ENCODE results near the gene PCBP4. TPM values are rescaled to one million over a fixed set of nuclear protein-coding genes. Genes with fewer than 3 reads are reported as not detected.

The PCBP4 gene
- total RNA-seq, 1 donor from 2014 or later, result 47.5 TPM

DNA sequence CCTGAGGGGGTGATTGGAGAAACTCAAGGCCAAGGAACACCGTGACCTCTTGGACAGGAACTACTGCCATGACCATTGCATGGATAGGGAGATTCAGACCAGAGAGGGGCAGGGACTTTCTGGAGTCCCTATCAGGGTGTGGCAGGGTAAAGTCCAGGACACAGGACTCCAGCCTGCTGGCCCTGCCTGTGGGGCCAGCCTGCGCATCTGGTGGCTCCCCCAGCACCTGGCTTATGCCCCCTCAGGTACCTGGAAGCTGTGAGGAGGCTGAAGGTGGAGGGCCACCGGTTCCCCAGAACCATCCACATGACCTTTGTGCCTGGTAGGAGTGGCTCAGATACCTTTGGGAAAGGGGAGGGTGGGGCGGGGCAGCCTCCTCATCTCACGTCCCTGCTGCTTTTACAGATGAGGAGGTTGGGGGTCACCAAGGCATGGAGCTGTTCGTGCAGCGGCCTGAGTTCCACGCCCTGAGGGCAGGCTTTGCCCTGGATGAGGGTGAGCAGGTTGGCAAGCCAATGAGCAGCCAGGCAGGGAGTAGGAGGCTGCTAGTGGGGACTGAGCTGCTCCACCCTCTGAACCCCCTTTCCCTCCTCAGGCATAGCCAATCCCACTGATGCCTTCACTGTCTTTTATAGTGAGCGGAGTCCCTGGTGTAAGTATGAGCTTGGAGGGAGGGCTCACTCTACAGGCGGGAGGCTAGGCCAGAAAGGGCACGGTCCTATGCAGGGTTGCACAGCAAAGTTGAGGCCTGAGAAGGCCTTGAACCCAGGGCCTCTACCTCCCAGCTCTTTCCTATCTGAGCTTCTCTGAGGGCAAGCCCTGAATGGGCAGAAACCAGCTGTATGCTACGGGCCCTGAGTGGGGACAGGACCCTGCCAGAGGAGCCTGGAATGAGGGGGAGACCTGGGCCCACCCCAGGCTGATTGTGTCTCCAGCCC, 19.0 kb upstream of the PCBP4 start:
- peaks cover 23% of the 10 kb centered on the region for H3K4me1 Mint-ChIP-seq (ENCODE audit: unreplicated experiment)
- TF ChIP-seq, protein P1, sequence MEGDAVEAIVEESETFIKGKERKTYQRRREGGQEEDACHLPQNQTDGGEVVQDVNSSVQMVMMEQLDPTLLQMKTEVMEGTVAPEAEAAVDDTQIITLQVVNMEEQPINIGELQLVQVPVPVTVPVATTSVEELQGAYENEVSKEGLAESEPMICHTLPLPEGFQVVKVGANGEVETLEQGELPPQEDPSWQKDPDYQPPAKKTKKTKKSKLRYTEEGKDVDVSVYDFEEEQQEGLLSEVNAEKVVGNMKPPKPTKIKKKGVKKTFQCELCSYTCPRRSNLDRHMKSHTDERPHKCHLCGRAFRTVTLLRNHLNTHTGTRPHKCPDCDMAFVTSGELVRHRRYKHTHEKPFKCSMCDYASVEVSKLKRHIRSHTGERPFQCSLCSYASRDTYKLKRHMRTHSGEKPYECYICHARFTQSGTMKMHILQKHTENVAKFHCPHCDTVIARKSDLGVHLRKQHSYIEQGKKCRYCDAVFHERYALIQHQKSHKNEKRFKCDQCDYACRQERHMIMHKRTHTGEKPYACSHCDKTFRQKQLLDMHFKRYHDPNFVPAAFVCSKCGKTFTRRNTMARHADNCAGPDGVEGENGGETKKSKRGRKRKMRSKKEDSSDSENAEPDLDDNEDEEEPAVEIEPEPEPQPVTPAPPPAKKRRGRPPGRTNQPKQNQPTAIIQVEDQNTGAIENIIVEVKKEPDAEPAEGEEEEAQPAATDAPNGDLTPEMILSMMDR (IDR thresholded peaks at IDR 0.05), result no peak
- H3K27ac Mint-ChIP-seq (ENCODE audit: unreplicated experiment), result no peak overlapping the region
- DNase-seq (ENCODE audit: extremely low spot score, unreplicated experiment), result no peak
- no peaks in the 10 kb centered on the region for H3K27me3 Mint-ChIP-seq (ENCODE audit: unreplicated experiment)
- no peak overlapping the region for H3K4me3 Mint-ChIP-seq (ENCODE audit: unreplicated experiment)
- no peaks in the 10 kb centered on the region for H3K9me3 Mint-ChIP-seq (ENCODE audit: unreplicated experiment)
- no peaks in the 10 kb centered on the region for H3K36me3 Mint-ChIP-seq (ENCODE audit: unreplicated experiment)

DNA sequence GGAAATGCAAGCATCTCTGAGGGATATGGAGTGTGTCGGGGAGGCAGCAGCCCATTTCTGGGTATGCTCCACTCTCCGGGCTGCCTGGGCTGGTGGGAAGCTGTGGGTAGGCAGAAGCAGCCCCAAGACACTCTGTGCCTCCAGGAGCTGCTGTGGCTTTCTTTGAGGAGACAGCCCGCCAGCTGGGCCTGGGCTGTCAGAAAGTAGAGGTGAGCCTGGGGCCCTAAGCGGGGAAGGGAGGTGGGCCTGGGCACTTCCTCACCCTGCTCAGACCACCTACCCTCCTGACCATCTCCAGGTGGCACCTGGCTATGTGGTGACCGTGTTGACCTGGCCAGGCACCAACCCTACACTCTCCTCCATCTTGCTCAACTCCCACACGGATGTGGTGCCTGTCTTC, 17.8 kb upstream of the PCBP4 start:
- Mint-ChIP-seq H3K27me3 (ENCODE audit: unreplicated experiment) (no peaks in the 10 kb centered on the region), H3K4me3 (ENCODE audit: unreplicated experiment) (no peak overlapping the region), H3K4me1 (ENCODE audit: unreplicated experiment) (peaks cover 24% of the 10 kb centered on the region), H3K27ac (ENCODE audit: unreplicated experiment) (peak overlapping the region; percentile 98), H3K9me3 (ENCODE audit: unreplicated experiment) (no peaks in the 10 kb centered on the region), H3K36me3 (ENCODE audit: unreplicated experiment) (no peaks in the 10 kb centered on the region)
- TF ChIP-seq, protein P1 (IDR thresholded peaks at IDR 0.05), result no peak
- DNase-seq (ENCODE audit: extremely low spot score, unreplicated experiment), result no peak

DNA sequence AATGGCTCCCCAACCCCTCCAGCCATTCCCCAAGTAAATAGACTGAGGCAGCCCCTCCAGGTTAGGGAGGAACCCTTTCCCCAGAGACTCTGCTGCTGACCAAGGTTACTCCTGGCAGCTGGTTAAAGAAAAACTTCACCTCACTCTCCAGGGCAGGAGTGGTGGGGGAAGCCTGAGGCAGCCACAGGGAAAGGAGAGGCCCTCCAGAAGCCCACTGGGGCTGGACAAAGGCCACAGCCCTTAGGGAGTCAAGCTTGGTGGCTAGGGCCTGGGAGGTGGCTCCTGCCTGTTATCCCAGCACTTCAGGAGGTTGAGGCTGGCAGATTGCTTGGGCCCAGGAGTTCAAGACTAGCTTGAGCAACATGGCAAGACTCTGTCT, 17.0 kb upstream of the PCBP4 start:
- TF ChIP-seq, protein P1 (IDR thresholded peaks at IDR 0.05), result no peak
- H3K4me3 Mint-ChIP-seq (ENCODE audit: unreplicated experiment), result peak overlapping the region; percentile 86
- peak; percentile 80 for DNase-seq (ENCODE audit: extremely low spot score, unreplicated experiment)
- peaks cover 24% of the 10 kb centered on the region for H3K4me1 Mint-ChIP-seq (ENCODE audit: unreplicated experiment)
- H3K9me3 Mint-ChIP-seq (ENCODE audit: unreplicated experiment), result no peaks in the 10 kb centered on the region
- peak overlapping the region; percentile 98 for H3K27ac Mint-ChIP-seq (ENCODE audit: unreplicated experiment)
- H3K27me3 Mint-ChIP-seq (ENCODE audit: unreplicated experiment), result no peaks in the 10 kb centered on the region
- H3K36me3 Mint-ChIP-seq (ENCODE audit: unreplicated experiment), result no peaks in the 10 kb centered on the region

DNA sequence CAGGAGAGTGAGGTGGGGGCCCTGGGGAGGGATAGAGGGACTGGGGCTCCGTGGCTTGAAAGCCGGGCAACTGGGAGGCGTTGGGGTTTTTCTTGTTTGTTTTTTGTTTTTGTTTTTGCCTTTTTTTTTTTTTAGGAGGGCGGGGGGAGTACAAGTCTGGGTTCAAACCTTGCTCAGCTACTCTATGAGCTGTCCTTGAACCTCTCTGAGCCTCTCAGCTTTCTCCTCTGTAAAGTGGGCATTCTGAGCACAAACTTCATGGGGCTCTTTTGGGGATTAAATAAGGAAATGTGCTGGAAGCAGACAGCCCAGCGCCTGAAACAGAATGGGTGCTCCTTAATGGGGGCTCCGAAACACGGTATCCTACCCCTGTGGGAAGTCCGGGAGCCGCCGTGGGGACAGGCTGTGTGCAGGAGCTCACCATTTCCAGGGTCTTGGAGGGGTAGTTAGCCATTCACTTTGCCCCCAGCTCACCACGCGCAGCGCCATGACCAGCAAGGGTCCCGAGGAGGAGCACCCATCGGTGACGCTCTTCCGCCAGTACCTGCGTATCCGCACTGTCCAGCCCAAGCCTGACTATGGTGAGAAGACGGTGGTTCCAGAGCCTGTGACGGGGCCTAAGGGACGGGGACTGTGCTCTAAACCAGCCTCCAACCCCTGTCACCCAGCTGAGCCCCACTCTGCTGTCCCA, 16.5 kb upstream of the PCBP4 start:
- Mint-ChIP-seq H3K4me3 (ENCODE audit: unreplicated experiment) (peak overlapping the region; percentile 86), H3K27ac (ENCODE audit: unreplicated experiment) (peak overlapping the region; percentile 98), H3K4me1 (ENCODE audit: unreplicated experiment) (peaks cover 24% of the 10 kb centered on the region), H3K36me3 (ENCODE audit: unreplicated experiment) (no peaks in the 10 kb centered on the region), H3K27me3 (ENCODE audit: unreplicated experiment) (no peaks in the 10 kb centered on the region), H3K9me3 (ENCODE audit: unreplicated experiment) (no peaks in the 10 kb centered on the region)
- DNase-seq (ENCODE audit: extremely low spot score, unreplicated experiment), result no peak
- TF ChIP-seq, protein P1 (IDR thresholded peaks at IDR 0.05), result no peak
